Loucy (cell line): ENCODE results near the gene INTS11.

Experiments used
- CTCF ChIP-seq: fragments of 200-600 bp; sonication (generic); conservative IDR thresholded peaks from 2 replicates; pipeline ENCODE4 v1.5.1; 2014; ENCODE audit warnings: mild to moderate bottlenecking, antibody characterized with exemption, low read length
- EZH2phosphoT487 ChIP-seq: fragments of 200-600 bp; IDR thresholded peaks from 2 replicates; pipeline ENCODE4 v1.6.1; 2018; ENCODE audit warnings: antibody characterized with exemption, mild to moderate bottlenecking, moderate library complexity, borderline replicate concordance

GRCh38 chr1:1351511-1352427, 27.3 kb upstream of the INTS11 start:
- TF ChIP-seq CTCF: no peak
- no peak for TF ChIP-seq EZH2phosphoT487
